ENCODE measurements around the gene TNFRSF11A. TPM values are rescaled to one million over a fixed set of nuclear protein-coding genes. Genes with fewer than 3 reads are reported as not detected.

The TNFRSF11A gene
- total RNA-seq, 4 donors from 2014 or later = 5.5 to 25.8 (median 8.6) TPM

DNA sequence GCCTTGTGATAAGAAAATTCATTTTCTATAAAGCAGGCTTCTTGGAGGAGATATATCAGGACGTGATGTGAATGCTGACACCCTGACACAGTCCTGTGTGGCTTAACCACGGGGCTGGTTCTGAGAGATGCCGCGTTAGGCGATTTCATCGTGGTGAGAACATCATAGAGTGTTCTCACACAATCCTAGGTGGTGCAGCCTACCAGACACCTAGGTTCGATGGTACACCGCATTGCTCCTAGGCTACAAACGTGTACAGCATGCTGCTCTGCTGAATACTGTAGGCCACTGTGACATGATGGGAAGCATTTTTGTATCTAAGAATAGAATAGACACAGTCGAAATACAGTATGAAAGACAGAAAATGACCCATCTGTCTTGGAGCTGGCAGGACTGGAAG is 82.5 kb downstream of the TNFRSF11A start:
- Histone ChIP-seq H3K4me3 (no peak overlapping the region), H3K27me3 (no peaks in the 10 kb centered on the region), H3K4me1 (no peaks in the 10 kb centered on the region), H3K9me3 (peaks cover 0 to 5% (median 0%) of the 10 kb centered on the region in 4 donors), H3K36me3 (no peaks in the 10 kb centered on the region), H3K27ac (no peak overlapping the region)
- 80 to 85% methylated on average over 10 of the region's 10 CpGs for WGBS, 2 donors
- no peak for DNase-seq (ENCODE audit: low spot score in 2 of 2)
- TF ChIP-seq EP300 (IDR thresholded peaks at IDR 0.05) = no peak

DNA sequence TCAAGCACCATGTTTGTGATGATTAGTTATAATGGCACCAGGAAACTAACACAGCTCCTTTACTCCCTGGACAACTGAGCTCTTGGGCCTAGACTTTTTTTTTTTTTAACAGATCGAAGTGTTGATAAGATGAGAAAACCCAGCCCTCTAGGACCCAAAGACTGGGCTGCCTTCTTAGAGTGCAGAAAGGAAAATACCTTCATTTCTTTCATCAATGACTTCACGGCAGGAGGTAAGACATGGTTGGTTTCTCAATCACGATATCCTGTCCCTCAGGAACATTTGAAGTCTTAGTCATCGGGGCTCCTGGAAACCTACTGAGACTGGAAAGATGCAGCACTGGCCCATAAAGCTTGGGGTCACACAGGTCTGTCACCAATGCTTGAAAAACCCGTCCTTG is 84.7 kb downstream of the TNFRSF11A start:
- Histone ChIP-seq H3K4me3 (no peak overlapping the region), H3K9me3 (peaks cover 0 to 5% (median 0%) of the 10 kb centered on the region in 4 donors), H3K27me3 (no peaks in the 10 kb centered on the region), H3K4me1 (no peaks in the 10 kb centered on the region), H3K36me3 (no peaks in the 10 kb centered on the region), H3K27ac (no peak overlapping the region)
- WGBS, 2 donors = 81 to 88% methylated on average over 5 of the region's 5 CpGs
- TF ChIP-seq, protein P1, sequence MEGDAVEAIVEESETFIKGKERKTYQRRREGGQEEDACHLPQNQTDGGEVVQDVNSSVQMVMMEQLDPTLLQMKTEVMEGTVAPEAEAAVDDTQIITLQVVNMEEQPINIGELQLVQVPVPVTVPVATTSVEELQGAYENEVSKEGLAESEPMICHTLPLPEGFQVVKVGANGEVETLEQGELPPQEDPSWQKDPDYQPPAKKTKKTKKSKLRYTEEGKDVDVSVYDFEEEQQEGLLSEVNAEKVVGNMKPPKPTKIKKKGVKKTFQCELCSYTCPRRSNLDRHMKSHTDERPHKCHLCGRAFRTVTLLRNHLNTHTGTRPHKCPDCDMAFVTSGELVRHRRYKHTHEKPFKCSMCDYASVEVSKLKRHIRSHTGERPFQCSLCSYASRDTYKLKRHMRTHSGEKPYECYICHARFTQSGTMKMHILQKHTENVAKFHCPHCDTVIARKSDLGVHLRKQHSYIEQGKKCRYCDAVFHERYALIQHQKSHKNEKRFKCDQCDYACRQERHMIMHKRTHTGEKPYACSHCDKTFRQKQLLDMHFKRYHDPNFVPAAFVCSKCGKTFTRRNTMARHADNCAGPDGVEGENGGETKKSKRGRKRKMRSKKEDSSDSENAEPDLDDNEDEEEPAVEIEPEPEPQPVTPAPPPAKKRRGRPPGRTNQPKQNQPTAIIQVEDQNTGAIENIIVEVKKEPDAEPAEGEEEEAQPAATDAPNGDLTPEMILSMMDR (IDR thresholded peaks at IDR 0.05) = no peak
- TF ChIP-seq EP300 (IDR thresholded peaks at IDR 0.05) (no peak), POLR2A (IDR thresholded peaks at IDR 0.05) (no peak)
- no peak for DNase-seq (ENCODE audit: low spot score in 2 of 2)

DNA sequence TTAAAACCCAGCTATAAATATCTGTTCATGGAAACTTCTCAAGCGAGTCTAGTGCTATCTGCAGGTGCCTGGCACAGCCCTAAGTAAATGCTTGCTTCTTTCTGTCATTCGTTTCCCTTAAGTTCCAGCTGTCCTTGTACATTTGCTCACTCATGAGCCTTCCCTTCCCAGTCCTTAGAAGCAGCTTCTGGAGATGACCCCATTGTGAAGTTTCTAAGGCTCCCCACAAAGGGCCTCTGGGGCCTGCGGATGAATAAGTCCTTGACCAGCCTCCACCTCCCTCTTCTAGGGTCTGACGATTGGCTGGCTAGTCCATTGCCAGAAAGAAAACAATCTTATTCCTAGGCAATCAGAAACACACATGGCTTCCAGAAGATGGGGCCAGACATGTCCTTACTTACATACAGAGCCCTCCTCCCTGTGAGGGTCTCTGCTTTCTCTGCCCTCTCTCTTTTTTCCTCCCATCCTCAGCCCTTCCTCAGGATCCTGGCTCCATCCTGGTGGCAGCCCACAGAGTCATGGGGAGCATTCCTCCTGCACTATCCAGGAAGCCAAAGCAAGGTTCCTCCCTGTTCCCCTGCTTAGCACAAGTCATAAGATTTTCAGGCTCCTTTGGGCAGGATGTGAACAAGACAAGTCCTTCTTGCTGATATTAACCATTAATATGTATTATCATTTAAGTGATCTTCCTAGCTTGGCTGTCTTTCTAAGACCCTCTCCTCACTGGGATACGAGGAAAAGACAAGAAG is 87.3 kb downstream of the TNFRSF11A start:
- TF ChIP-seq POLR2A (IDR thresholded peaks at IDR 0.05) (no peak), EP300 (IDR thresholded peaks at IDR 0.05) (no peak)
- TF ChIP-seq, protein P1 (IDR thresholded peaks at IDR 0.05) = no peak
- Histone ChIP-seq H3K36me3 (no peaks in the 10 kb centered on the region), H3K27ac (no peak overlapping the region), H3K27me3 (no peaks in the 10 kb centered on the region), H3K4me3 (no peak overlapping the region), H3K4me1 (no peaks in the 10 kb centered on the region), H3K9me3 (peaks cover 0 to 5% (median 0%) of the 10 kb centered on the region in 4 donors)
- DNase-seq (ENCODE audit: low spot score in 2 of 2) = no peak
- 68 to 83% methylated on average over 5 of the region's 5 CpGs for WGBS, 2 donors

DNA sequence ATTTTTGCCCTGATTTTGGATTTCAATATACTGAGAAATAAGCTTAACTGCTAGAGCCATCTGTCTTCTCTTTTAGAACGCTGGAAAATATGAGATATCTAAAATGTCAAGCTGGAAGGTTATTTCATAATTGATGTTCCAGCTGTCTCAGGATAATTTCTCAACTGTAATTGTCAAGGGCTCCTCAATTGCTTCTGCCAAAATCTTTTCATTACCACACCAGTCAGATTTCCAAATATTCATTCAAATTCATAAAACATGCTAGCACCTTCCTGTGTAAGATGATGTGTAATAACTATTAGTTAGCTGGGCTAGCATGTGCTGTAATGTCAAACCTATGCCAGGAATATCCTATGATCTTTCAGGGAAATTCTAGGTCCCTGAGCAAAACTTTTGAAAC is 88.1 kb downstream of the TNFRSF11A start:
- H3K4me1 ChIP-seq = no peaks in the 10 kb centered on the region
- TF ChIP-seq EP300 (IDR thresholded peaks at IDR 0.05) (no peak), POLR2A (IDR thresholded peaks at IDR 0.05) (no peak)
- TF ChIP-seq, protein P1 (IDR thresholded peaks at IDR 0.05) = no peak
- no peaks in the 10 kb centered on the region for H3K36me3 ChIP-seq
- DNase-seq (ENCODE audit: low spot score in 2 of 2) = no peak
- whole genome bisulfite sequencing, 2 donors = 26 to 33% methylated on average over 1 of the region's 1 CpG
- H3K4me3 ChIP-seq = no peak overlapping the region
- H3K27ac ChIP-seq = no peak overlapping the region
- no peaks in the 10 kb centered on the region for H3K27me3 ChIP-seq
- peaks cover 0 to 5% (median 0%) of the 10 kb centered on the region in 4 donors for H3K9me3 ChIP-seq

DNA sequence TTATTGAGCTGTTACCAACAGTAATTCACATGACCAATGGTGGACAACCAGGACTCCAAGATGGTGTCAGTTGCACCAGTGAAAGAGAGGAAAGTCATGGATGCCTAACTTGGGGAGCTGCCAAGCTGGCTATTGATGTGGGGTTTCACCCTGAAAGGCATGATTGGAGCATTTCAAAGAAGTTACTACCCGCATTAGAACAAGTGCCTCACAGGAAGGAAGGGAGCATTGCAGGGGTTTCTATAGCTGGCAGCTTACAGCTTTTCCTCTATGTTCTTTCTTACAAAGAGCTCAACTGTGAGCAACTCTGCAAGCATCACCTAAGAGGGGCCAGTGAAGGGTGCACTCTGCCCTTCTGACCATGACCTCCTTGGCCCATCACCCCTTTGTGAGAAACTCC is 93.1 kb downstream of the TNFRSF11A start:
- no peaks in the 10 kb centered on the region for H3K27me3 ChIP-seq
- no peaks in the 10 kb centered on the region for H3K9me3 ChIP-seq
- no peak for DNase-seq (ENCODE audit: low spot score in 2 of 2)
- no peak overlapping the region for H3K4me3 ChIP-seq
- no peak overlapping the region for H3K27ac ChIP-seq
- TF ChIP-seq POLR2A (IDR thresholded peaks at IDR 0.05) = no peak
- TF ChIP-seq, protein P1 (IDR thresholded peaks at IDR 0.05) = no peak
- no peak for TF ChIP-seq EP300 (IDR thresholded peaks at IDR 0.05)
- peaks cover 0 to 10% (median 0%) of the 10 kb centered on the region in 4 donors for H3K4me1 ChIP-seq
- no peaks in the 10 kb centered on the region for H3K36me3 ChIP-seq
- WGBS, 2 donors = 60 to 78% methylated on average over 1 of the region's 1 CpG

All from tibial nerve (tissue), 4 donors.